ENCODE results near the gene ZBTB45. TPM values are rescaled to one million over a fixed set of nuclear protein-coding genes. Genes with fewer than 3 reads are reported as not detected.

ZBTB45 gene
- 19.6 TPM for polyA plus RNA-seq (2013, experiment 1 of 4)
- 18.5 TPM for polyA plus RNA-seq (2013, experiment 2 of 4)
- 18.4 TPM for polyA plus RNA-seq (2013, experiment 3 of 4)
- polyA plus RNA-seq (2013, experiment 4 of 4) = 18.6 TPM

GRCh38 chr19:58519355-58520256 is at the start of gene ZBTB45:
TSS of gene ZBTB45 (minus strand) at chr19:58519810. CDS start at chr19:58517673, 2,137 bp downstream.
- Histone ChIP-seq H3K9me3 (ENCODE audit: control insufficient read depth, low read length) (no peaks in the 10 kb centered on the region), H3K27me3 (ENCODE audit: control insufficient read depth, insufficient read depth, low read length, poor library complexity, severe bottlenecking) (no peaks in the 10 kb centered on the region), H3K4me3 (ENCODE audit: insufficient read depth, low read depth, low read length) (peak within 1 kb of the TSS; percentile 80), H3K27ac (ENCODE audit: insufficient read depth, low read depth, low read length, poor library complexity, severe bottlenecking) (peak within 1 kb of the TSS; percentile 97), H3K36me3 (ENCODE audit: control insufficient read depth, insufficient read depth, low read length) (peaks cover 10% of the 10 kb centered on the region), H3K4me1 (ENCODE audit: control insufficient read depth, insufficient read depth, low read length) (peaks cover 6% of the 10 kb centered on the region)
- 0% methylated on average over 87 of the region's 87 CpGs for WGBS, 2 experiments

GRCh38 chr19:58568453-58569130 is 49.0 kb upstream of the ZBTB45 start:
- Histone ChIP-seq H3K36me3 (ENCODE audit: control insufficient read depth, insufficient read depth, low read length) (peaks cover 8% of the 10 kb centered on the region), H3K9me3 (ENCODE audit: control insufficient read depth, low read length) (no peaks in the 10 kb centered on the region), H3K27me3 (ENCODE audit: control insufficient read depth, insufficient read depth, low read length, poor library complexity, severe bottlenecking) (peaks cover 5% of the 10 kb centered on the region), H3K4me1 (ENCODE audit: control insufficient read depth, insufficient read depth, low read length) (peaks cover 6% of the 10 kb centered on the region), H3K27ac (ENCODE audit: insufficient read depth, low read depth, low read length, poor library complexity, severe bottlenecking) (no peak overlapping the region), H3K4me3 (ENCODE audit: insufficient read depth, low read depth, low read length) (no peak overlapping the region)
- 93% methylated on average over 4 of the region's 4 CpGs for WGBS, 2 experiments

GRCh38 chr19:58566989-58567388 is 47.4 kb upstream of the ZBTB45 start:
- Histone ChIP-seq H3K27ac (ENCODE audit: insufficient read depth, low read depth, low read length, poor library complexity, severe bottlenecking) (no peak overlapping the region), H3K4me3 (ENCODE audit: insufficient read depth, low read depth, low read length) (no peak overlapping the region), H3K27me3 (ENCODE audit: control insufficient read depth, insufficient read depth, low read length, poor library complexity, severe bottlenecking) (peaks cover 21% of the 10 kb centered on the region), H3K9me3 (ENCODE audit: control insufficient read depth, low read length) (no peaks in the 10 kb centered on the region), H3K36me3 (ENCODE audit: control insufficient read depth, insufficient read depth, low read length) (peaks cover 8% of the 10 kb centered on the region), H3K4me1 (ENCODE audit: control insufficient read depth, insufficient read depth, low read length) (peaks cover 6% of the 10 kb centered on the region)
- 96% methylated on average over 5 of the region's 5 CpGs for WGBS, 2 experiments

GRCh38 chr19:58563823-58564222 is 44.2 kb upstream of the ZBTB45 start:
- Histone ChIP-seq H3K4me1 (ENCODE audit: control insufficient read depth, insufficient read depth, low read length) (peaks cover 13% of the 10 kb centered on the region), H3K36me3 (ENCODE audit: control insufficient read depth, insufficient read depth, low read length) (no peaks in the 10 kb centered on the region), H3K27ac (ENCODE audit: insufficient read depth, low read depth, low read length, poor library complexity, severe bottlenecking) (no peak overlapping the region), H3K27me3 (ENCODE audit: control insufficient read depth, insufficient read depth, low read length, poor library complexity, severe bottlenecking) (peaks cover 28% of the 10 kb centered on the region), H3K4me3 (ENCODE audit: insufficient read depth, low read depth, low read length) (no peak overlapping the region), H3K9me3 (ENCODE audit: control insufficient read depth, low read length) (no peaks in the 10 kb centered on the region)
- WGBS, 2 experiments = 87 to 90% methylated on average over 6 of the region's 6 CpGs

- Histone ChIP-seq H3K27ac (ENCODE audit: insufficient read depth, low read depth, low read length, poor library complexity, severe bottlenecking) (no peak overlapping the region), H3K27me3 (ENCODE audit: control insufficient read depth, insufficient read depth, low read length, poor library complexity, severe bottlenecking) (peaks cover 28% of the 10 kb centered on the region), H3K9me3 (ENCODE audit: control insufficient read depth, low read length) (no peaks in the 10 kb centered on the region), H3K4me3 (ENCODE audit: insufficient read depth, low read depth, low read length) (peak overlapping the region; percentile 24), H3K4me1 (ENCODE audit: control insufficient read depth, insufficient read depth, low read length) (peaks cover 13% of the 10 kb centered on the region), H3K36me3 (ENCODE audit: control insufficient read depth, insufficient read depth, low read length) (no peaks in the 10 kb centered on the region)
- 46 to 47% methylated on average over 40 of the region's 40 CpGs for WGBS, 2 experiments
Measured at GRCh38 chr19:58563034-58563573, 43.5 kb upstream of the ZBTB45 start.

GRCh38 chr19:58562122-58563033 is 42.8 kb upstream of the ZBTB45 start:
- H3K9me3 ChIP-seq (ENCODE audit: control insufficient read depth, low read length) = no peaks in the 10 kb centered on the region
- peaks cover 28% of the 10 kb centered on the region for H3K27me3 ChIP-seq (ENCODE audit: control insufficient read depth, insufficient read depth, low read length, poor library complexity, severe bottlenecking)
- H3K36me3 ChIP-seq (ENCODE audit: control insufficient read depth, insufficient read depth, low read length) = no peaks in the 10 kb centered on the region
- peaks cover 16% of the 10 kb centered on the region for H3K4me1 ChIP-seq (ENCODE audit: control insufficient read depth, insufficient read depth, low read length)
- peak overlapping the region; percentile 24 for H3K4me3 ChIP-seq (ENCODE audit: insufficient read depth, low read depth, low read length)
- 48 to 51% methylated on average over 107 of the region's 107 CpGs for WGBS, 2 experiments
- no peak overlapping the region for H3K27ac ChIP-seq (ENCODE audit: insufficient read depth, low read depth, low read length, poor library complexity, severe bottlenecking)

- peaks cover 6% of the 10 kb centered on the region for H3K36me3 ChIP-seq (ENCODE audit: control insufficient read depth, insufficient read depth, low read length)
- no peaks in the 10 kb centered on the region for H3K9me3 ChIP-seq (ENCODE audit: control insufficient read depth, low read length)
- peaks cover 28% of the 10 kb centered on the region for H3K27me3 ChIP-seq (ENCODE audit: control insufficient read depth, insufficient read depth, low read length, poor library complexity, severe bottlenecking)
- WGBS, 2 experiments = 94 to 95% methylated on average over 16 of the region's 16 CpGs
- H3K4me1 ChIP-seq (ENCODE audit: control insufficient read depth, insufficient read depth, low read length) = peaks cover 24% of the 10 kb centered on the region
- H3K4me3 ChIP-seq (ENCODE audit: insufficient read depth, low read depth, low read length) = no peak overlapping the region
- no peak overlapping the region for H3K27ac ChIP-seq (ENCODE audit: insufficient read depth, low read depth, low read length, poor library complexity, severe bottlenecking)
Measured at GRCh38 chr19:58561373-58562121, 41.9 kb upstream of the ZBTB45 start.

- Histone ChIP-seq H3K4me1 (ENCODE audit: control insufficient read depth, insufficient read depth, low read length) (peaks cover 30% of the 10 kb centered on the region), H3K27me3 (ENCODE audit: control insufficient read depth, insufficient read depth, low read length, poor library complexity, severe bottlenecking) (peaks cover 28% of the 10 kb centered on the region), H3K36me3 (ENCODE audit: control insufficient read depth, insufficient read depth, low read length) (peaks cover 12% of the 10 kb centered on the region), H3K9me3 (ENCODE audit: control insufficient read depth, low read length) (no peaks in the 10 kb centered on the region), H3K4me3 (ENCODE audit: insufficient read depth, low read depth, low read length) (no peak overlapping the region), H3K27ac (ENCODE audit: insufficient read depth, low read depth, low read length, poor library complexity, severe bottlenecking) (no peak overlapping the region)
Measured at GRCh38 chr19:58560921-58561320, 41.3 kb upstream of the ZBTB45 start.

Measured in ectodermal cell (in vitro differentiated cells).